ENCODE results near the gene TOMM20.

Gene TOMM20

DNA sequence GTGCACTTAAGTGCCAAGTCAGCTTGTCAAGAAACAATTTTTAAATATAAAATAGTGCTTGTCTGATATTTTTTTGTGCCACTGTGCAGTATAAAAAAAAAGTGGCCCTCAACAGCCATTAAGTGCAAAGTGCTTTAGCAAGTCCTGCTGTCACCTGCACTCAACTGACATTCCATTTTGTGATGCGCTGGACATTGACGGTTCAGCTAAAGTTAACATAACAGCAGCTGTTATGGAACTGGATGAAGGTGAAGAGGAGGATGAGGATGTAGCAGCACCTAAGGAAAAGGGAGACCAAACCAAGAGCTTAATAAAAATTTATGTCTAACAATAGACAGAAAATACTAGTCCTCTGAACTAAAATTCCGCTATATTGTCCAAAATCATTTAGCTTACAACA lies 39.7 kb upstream of the TOMM20 start:
- peaks cover 24% of the 10 kb centered on the region for H3F3A ChIP-seq (ENCODE audit: insufficient read depth)
- H3K4me3 ChIP-seq (ENCODE audit: insufficient read depth, low read length, poor library complexity, severe bottlenecking): no peak overlapping the region
- H3K4me2 ChIP-seq (ENCODE audit: low read depth, low read length, poor library complexity, severe bottlenecking): no peak overlapping the region
- H2AFZ ChIP-seq (ENCODE audit: low read depth, low read length, severe bottlenecking): no peak overlapping the region
- H4K20me1 ChIP-seq (ENCODE audit: low read depth, low read length): no peaks in the 10 kb centered on the region
- H3K27me3 ChIP-seq (ENCODE audit: low read length): no peaks in the 10 kb centered on the region
- no peaks in the 10 kb centered on the region for H3K9me3 ChIP-seq (ENCODE audit: insufficient read depth, low read length)
- no peak overlapping the region for H3K27ac ChIP-seq (ENCODE audit: low read depth, low read length)
- TF ChIP-seq EZH2phosphoT487 (conservative IDR thresholded peaks at IDR 0.05; ENCODE audit: low read length): no peak
- TF ChIP-seq, protein P1, sequence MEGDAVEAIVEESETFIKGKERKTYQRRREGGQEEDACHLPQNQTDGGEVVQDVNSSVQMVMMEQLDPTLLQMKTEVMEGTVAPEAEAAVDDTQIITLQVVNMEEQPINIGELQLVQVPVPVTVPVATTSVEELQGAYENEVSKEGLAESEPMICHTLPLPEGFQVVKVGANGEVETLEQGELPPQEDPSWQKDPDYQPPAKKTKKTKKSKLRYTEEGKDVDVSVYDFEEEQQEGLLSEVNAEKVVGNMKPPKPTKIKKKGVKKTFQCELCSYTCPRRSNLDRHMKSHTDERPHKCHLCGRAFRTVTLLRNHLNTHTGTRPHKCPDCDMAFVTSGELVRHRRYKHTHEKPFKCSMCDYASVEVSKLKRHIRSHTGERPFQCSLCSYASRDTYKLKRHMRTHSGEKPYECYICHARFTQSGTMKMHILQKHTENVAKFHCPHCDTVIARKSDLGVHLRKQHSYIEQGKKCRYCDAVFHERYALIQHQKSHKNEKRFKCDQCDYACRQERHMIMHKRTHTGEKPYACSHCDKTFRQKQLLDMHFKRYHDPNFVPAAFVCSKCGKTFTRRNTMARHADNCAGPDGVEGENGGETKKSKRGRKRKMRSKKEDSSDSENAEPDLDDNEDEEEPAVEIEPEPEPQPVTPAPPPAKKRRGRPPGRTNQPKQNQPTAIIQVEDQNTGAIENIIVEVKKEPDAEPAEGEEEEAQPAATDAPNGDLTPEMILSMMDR (IDR thresholded peaks at IDR 0.05; ENCODE audit: insufficient read depth, low read length, poor library complexity, severe bottlenecking): no peak
- no peaks in the 10 kb centered on the region for H3K9me2 ChIP-seq (replicated peaks; ENCODE audit: insufficient read depth, low read length)
- H3K36me3 ChIP-seq (ENCODE audit: low read length): peaks cover 22% of the 10 kb centered on the region; the same call in 1 of the 2 replicates
- H3K9ac ChIP-seq (ENCODE audit: low read length): no peak overlapping the region
- H3K79me2 ChIP-seq (ENCODE audit: insufficient read depth, low read length): no peaks in the 10 kb centered on the region

DNA sequence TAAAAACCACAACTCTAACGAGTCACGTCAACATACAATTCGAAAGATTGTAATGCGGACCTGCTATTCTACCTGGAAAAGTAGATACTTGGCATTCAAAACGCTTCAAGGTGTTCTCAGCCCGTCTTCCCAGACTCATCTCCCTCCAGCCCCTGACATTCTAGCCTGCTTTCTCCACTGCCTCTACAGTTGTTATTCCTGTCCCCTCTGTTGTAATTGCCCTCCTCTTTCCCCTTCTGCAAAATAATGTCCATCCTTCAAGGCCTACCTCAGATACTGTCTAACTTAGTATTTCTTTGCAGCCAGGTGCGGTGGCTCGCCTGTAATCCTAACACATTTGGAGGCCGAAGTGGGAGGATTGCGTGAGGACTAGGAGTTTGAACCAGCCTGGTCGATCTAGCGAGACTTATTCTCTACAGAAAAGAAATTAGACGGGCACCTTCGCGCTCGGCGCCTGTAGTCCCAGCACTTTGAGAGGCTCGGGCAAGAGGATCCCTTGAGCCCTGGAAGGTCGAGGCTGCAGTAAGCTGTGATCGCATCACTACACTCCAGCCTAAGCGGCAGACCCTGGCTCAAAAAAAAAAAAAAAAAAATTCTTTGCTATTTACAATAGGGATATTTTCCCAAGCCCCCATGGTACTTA lies 33.2 kb upstream of the TOMM20 start:
- no peaks in the 10 kb centered on the region for H3K9me2 ChIP-seq (replicated peaks; ENCODE audit: insufficient read depth, low read length)
- H3F3A ChIP-seq (ENCODE audit: insufficient read depth): peaks cover 8% of the 10 kb centered on the region
- H3K4me2 ChIP-seq (ENCODE audit: low read depth, low read length, poor library complexity, severe bottlenecking): peak overlapping the region; percentile 58
- H3K79me2 ChIP-seq (ENCODE audit: insufficient read depth, low read length): peaks cover 37% of the 10 kb centered on the region
- H2AFZ ChIP-seq (ENCODE audit: low read depth, low read length, severe bottlenecking): peak overlapping the region; percentile 76
- H3K9me3 ChIP-seq (ENCODE audit: insufficient read depth, low read length): no peaks in the 10 kb centered on the region
- peak overlapping the region; percentile 49 for H3K27ac ChIP-seq (ENCODE audit: low read depth, low read length)
- H3K4me3 ChIP-seq (ENCODE audit: insufficient read depth, low read length, poor library complexity, severe bottlenecking): peak overlapping the region; percentile 86
- peaks cover 2% of the 10 kb centered on the region; the same call in 1 of the 2 replicates for H3K36me3 ChIP-seq (ENCODE audit: low read length)
- TF ChIP-seq, protein P1 (IDR thresholded peaks at IDR 0.05; ENCODE audit: insufficient read depth, low read length, poor library complexity, severe bottlenecking): no peak
- TF ChIP-seq EZH2phosphoT487 (conservative IDR thresholded peaks at IDR 0.05; ENCODE audit: low read length): no peak
- H3K9ac ChIP-seq (ENCODE audit: low read length): peak overlapping the region; percentile 82
- no peaks in the 10 kb centered on the region for H3K27me3 ChIP-seq (ENCODE audit: low read length)
- no peaks in the 10 kb centered on the region for H4K20me1 ChIP-seq (ENCODE audit: low read depth, low read length)

GRCh38 chr1:235160957-235161684 lies 32.5 kb upstream of the TOMM20 start, which contains the start of gene RBM34:
Gene RBM34 (minus strand): TSS chr1:235161250. CDS start chr1:235161226, 24 bp downstream.
- Histone ChIP-seq H3K36me3 (ENCODE audit: low read length) (peaks cover 8% of the 10 kb centered on the region; the same call in 1 of the 2 replicates), H3K27ac (ENCODE audit: low read depth, low read length) (peak within 1 kb of the TSS; percentile 49), H3K4me2 (ENCODE audit: low read depth, low read length, poor library complexity, severe bottlenecking) (peak within 1 kb of the TSS; percentile 91), H3K27me3 (ENCODE audit: low read length) (no peaks in the 10 kb centered on the region), H4K20me1 (ENCODE audit: low read depth, low read length) (no peaks in the 10 kb centered on the region; the same call in 1 of the 2 replicates), H3K9me2 (replicated peaks; ENCODE audit: insufficient read depth, low read length) (no peaks in the 10 kb centered on the region), H2AFZ (ENCODE audit: low read depth, low read length, severe bottlenecking) (peak within 1 kb of the TSS; percentile 76), H3K9ac (ENCODE audit: low read length) (peak within 1 kb of the TSS; percentile 82), H3K9me3 (ENCODE audit: insufficient read depth, low read length) (no peaks in the 10 kb centered on the region), H3K4me3 (ENCODE audit: insufficient read depth, low read length, poor library complexity, severe bottlenecking) (peak within 1 kb of the TSS; percentile 86), H3F3A (ENCODE audit: insufficient read depth) (peaks cover 6% of the 10 kb centered on the region; the same call in 1 of the 2 replicates), H3K79me2 (ENCODE audit: insufficient read depth, low read length) (peaks cover 41% of the 10 kb centered on the region)
- TF ChIP-seq EZH2phosphoT487 (conservative IDR thresholded peaks at IDR 0.05; ENCODE audit: low read length): no peak
- TF ChIP-seq, protein P1 (IDR thresholded peaks at IDR 0.05; ENCODE audit: insufficient read depth, low read length, poor library complexity, severe bottlenecking): no peak
